Measurements from ENCODE around the gene VWA2. TPM values are rescaled to one million over a fixed set of nuclear protein-coding genes. Genes with fewer than 3 reads are reported as not detected.

VWA2 gene
- total RNA-seq, 2 donors from 2014 or later: 14.6 to 24.2 TPM

DNA sequence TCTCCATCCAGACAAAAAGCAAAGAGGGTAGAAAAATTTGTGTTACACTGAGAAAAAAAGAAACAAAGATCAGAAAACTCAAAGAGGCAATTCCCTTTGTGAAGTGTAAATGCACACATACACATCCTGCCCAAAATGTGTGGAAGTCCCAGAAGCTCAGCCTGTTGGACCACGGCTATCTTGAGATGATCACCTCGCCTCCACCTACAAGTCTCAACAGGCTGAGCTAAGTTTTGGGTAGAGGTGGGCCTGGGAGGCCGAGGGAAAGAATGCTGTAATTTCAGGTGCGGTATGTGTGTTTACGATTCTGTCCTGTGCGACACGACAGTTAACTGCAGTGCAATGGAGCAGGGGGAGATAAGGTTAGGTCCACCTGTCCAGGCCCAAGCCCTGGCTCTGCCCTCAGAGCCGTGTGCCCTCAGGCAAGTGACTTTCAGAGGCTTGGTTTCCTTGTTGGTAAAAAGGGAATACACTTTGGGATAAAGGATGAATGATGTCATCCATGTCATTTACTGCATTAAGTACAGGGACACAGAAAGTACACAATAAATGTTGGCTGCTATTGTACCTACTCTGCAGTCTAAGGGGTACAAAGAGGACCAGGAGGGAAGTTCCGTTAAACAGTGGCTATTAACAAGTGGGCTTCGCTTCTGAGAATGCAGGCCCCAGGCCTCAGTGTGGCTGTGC lies 97.9 kb downstream of the VWA2 start:
- H3K27ac ChIP-seq: peak overlapping the region; percentile 29 to 56
- intact Hi-C loops (cut with DNase I): no loop called here
- no peaks in the 10 kb centered on the region for H3K4me1 ChIP-seq (replicated peaks)
- no peak overlapping the region for H3K4me3 ChIP-seq
- 36% methylated on average over 10 of the region's 10 CpGs for WGBS
- no peaks in the 10 kb centered on the region for H3K36me3 ChIP-seq
- no peaks in the 10 kb centered on the region for H3K27me3 ChIP-seq (replicated peaks; ENCODE audit: insufficient read depth)
- H3K9me3 ChIP-seq: no peaks in the 10 kb centered on the region
- DNase-seq (ENCODE audit: low spot score): peak; percentile 55
- TF ChIP-seq POLR2A (IDR thresholded peaks at IDR 0.05) (no peak), POLR2AphosphoS5 (IDR thresholded peaks at IDR 0.05) (peak; percentile 66)

DNA sequence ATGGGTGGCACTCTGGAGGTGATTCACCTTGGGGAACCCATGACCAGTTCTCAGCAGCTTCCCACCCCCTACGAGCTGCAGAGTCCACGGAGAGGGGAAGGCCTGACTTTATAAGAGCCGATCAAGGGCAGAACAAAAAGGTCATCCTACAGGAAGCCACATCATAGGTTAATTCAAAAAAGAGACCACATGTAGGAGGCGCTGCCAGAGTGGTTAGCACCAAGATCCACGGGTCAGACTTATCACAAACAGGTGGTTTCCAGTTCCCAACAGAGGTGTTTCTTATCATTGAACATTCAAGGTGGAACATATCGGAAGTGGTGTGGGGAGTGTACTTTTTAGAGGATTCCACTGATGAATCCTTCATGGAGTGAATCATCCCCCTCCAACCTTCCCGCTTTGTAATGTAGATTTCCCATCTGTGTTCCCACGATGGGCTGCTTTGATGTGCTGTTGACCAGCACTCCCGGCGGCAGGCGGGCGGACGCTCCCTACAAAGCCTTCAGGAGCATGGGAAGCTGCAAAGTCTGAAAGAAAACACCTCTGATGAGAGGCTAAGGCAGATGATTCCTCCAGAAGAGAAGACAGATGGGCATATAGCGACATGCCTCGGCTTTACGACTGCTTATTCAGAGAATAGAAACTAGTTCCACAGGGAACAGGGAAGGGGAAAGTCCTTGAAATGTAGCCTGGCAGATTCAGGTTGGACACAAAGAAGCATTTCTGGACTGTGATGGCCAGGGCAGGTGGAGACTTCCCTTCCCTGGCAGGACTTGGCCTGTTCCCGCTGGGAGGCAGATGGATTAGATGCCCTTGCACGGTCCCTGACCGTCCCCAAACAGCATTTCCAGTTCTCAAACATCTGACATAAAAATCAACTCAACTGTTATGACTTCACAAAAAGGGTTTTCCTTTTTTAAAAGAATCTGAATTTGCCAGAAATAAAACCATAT lies 98.7 kb downstream of the VWA2 start:
- Histone ChIP-seq H3K27ac (peak overlapping the region; percentile 29 to 56), H3K9me3 (no peaks in the 10 kb centered on the region), H3K4me3 (no peak overlapping the region), H3K27me3 (replicated peaks; ENCODE audit: insufficient read depth) (no peaks in the 10 kb centered on the region), H3K36me3 (no peaks in the 10 kb centered on the region), H3K4me1 (replicated peaks) (no peaks in the 10 kb centered on the region)
- TF ChIP-seq POLR2AphosphoS5 (IDR thresholded peaks at IDR 0.05) (peak; percentile 28), POLR2A (IDR thresholded peaks at IDR 0.05) (no peak)
- intact Hi-C loops (cut with DNase I): no loop called here
- DNase-seq (ENCODE audit: low spot score): peak; percentile 34
- WGBS: 60% methylated on average over 19 of the region's 19 CpGs

DNA sequence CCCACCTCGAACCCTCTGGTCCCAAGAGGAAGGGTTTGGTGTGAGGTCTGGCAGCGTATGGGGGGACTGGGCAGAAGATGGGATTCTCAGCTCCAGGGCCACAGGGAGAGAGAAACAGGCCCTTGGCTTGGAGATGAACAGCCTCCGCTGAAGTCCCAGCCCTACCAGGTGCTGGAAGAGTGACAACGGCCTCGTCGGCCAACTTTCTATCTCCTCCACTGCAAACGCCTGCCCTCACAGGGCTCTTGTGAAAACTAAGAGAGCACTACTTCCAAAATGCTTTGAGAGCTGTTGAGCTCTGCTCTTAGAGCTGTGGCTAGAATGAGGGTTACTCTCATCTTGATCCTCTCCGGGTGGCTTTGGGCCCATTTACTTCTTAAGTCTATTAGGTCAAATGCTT lies 101.8 kb downstream of the VWA2 start:
- no peak for TF ChIP-seq POLR2A (IDR thresholded peaks at IDR 0.05)
- TF ChIP-seq, protein P1, sequence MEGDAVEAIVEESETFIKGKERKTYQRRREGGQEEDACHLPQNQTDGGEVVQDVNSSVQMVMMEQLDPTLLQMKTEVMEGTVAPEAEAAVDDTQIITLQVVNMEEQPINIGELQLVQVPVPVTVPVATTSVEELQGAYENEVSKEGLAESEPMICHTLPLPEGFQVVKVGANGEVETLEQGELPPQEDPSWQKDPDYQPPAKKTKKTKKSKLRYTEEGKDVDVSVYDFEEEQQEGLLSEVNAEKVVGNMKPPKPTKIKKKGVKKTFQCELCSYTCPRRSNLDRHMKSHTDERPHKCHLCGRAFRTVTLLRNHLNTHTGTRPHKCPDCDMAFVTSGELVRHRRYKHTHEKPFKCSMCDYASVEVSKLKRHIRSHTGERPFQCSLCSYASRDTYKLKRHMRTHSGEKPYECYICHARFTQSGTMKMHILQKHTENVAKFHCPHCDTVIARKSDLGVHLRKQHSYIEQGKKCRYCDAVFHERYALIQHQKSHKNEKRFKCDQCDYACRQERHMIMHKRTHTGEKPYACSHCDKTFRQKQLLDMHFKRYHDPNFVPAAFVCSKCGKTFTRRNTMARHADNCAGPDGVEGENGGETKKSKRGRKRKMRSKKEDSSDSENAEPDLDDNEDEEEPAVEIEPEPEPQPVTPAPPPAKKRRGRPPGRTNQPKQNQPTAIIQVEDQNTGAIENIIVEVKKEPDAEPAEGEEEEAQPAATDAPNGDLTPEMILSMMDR (IDR thresholded peaks at IDR 0.05): no peak
- 73% methylated on average over 8 of the region's 8 CpGs for WGBS
- H3K4me1 ChIP-seq (replicated peaks): peaks cover 3% of the 10 kb centered on the region
- DNase-seq (ENCODE audit: low spot score): no peak
- H3K4me3 ChIP-seq: no peak overlapping the region
- H3K27me3 ChIP-seq (replicated peaks; ENCODE audit: insufficient read depth): no peaks in the 10 kb centered on the region
- no peak overlapping the region for H3K27ac ChIP-seq
- intact Hi-C loops (cut with DNase I): no loop called here
- no peaks in the 10 kb centered on the region for H3K36me3 ChIP-seq
- H3K9me3 ChIP-seq: no peaks in the 10 kb centered on the region

Other genes starting within 250 kb of the VWA2 start
- 10 to 100 TPM; 10.2 to 15.4 TPM for gene ADRB1, start 195.4 kb upstream of the VWA2 start, total RNA-seq
- 10 to 100 TPM; 22.6 to 40.4 TPM for gene CCDC186, start 65.1 kb upstream of the VWA2 start, total RNA-seq
- 10 to 100 TPM in 1 of 2 donors, not detected in 1; 16.0 TPM for gene TDRD1, start 59.9 kb upstream of the VWA2 start, total RNA-seq
- gene AFAP1L2, start 165.2 kb downstream of the VWA2 start, total RNA-seq: 10 to 100 TPM; 16.1 to 34.1 TPM

Measured in prostate gland (tissue), 2 donors.